Measurements from ENCODE around the gene EIF5B.

DNA sequence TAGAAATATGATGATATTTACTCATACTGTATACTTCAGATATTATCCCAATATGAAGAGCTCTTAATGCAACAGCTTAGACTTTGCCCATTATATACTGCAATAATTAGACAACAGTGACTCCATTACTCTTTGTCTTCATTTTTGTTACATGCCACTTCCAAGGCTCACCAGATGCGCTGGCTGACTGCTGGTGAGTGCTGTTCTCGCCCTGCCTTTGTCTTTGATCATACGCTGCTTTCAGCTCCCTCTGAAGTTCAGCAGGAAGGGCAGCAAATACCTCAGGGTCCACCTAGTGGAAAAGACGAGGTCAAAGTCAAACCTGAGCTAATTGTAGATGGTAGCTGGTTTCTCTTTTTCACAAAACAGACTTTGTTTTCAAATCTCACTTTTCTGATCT lies 66.3 kb downstream of the EIF5B start:
- no peak for TF ChIP-seq POLR2A (IDR thresholded peaks at IDR 0.05)
- TF ChIP-seq, protein P1, sequence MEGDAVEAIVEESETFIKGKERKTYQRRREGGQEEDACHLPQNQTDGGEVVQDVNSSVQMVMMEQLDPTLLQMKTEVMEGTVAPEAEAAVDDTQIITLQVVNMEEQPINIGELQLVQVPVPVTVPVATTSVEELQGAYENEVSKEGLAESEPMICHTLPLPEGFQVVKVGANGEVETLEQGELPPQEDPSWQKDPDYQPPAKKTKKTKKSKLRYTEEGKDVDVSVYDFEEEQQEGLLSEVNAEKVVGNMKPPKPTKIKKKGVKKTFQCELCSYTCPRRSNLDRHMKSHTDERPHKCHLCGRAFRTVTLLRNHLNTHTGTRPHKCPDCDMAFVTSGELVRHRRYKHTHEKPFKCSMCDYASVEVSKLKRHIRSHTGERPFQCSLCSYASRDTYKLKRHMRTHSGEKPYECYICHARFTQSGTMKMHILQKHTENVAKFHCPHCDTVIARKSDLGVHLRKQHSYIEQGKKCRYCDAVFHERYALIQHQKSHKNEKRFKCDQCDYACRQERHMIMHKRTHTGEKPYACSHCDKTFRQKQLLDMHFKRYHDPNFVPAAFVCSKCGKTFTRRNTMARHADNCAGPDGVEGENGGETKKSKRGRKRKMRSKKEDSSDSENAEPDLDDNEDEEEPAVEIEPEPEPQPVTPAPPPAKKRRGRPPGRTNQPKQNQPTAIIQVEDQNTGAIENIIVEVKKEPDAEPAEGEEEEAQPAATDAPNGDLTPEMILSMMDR (IDR thresholded peaks at IDR 0.05): no peak

Data from thyroid gland (tissue), 4 donors.